GM18951 (cell line): ENCODE data around the gene SCAF4.

Source experiments
- POLR2A ChIP-seq: IDR thresholded peaks from 4 replicates; pipeline ENCODE4 v1.6.1; 2011; ENCODE audit warnings: mild to moderate bottlenecking; ENCODE audit not compliant: insufficient read length, insufficient read depth; ENCODE audit errors: extremely low read depth
- in situ Hi-C: fragments of 300-500 bp; cut with MboI; formaldehyde crosslinking; loops from one replicate; pipeline ENCODE4 v1.12.0; 2022; ENCODE audit warnings: low sequenced_read_pairs, mixed read lengths, inconsistent platforms; ENCODE audit not compliant: unreplicated experiment

SCAF4 gene

DNA sequence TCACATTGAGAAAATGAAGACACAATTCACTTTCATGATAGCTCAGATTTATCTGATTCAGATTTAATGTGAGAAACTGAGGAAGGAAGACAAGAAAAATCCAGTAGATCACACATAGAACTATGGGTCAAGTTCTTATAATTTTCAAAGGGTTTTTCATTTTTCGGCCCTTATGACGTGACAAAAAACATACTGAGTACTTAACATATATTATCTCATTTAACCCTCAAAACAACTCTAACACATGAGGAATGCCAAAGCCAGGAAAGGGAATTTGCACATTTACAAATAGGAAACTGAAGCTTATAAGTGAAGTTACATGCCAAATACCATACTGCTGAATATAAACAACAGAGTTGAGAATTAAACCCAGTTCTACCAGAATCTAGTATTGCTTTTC is 44.8 kb downstream of the SCAF4 start:
- in situ Hi-C loops: no loop called here
- no peak for TF ChIP-seq POLR2A

GRCh38 chr21:31686272-31686915 is 45.5 kb downstream of the SCAF4 start:
- no peak for TF ChIP-seq POLR2A
- in situ Hi-C loops: no loop called here

- TF ChIP-seq POLR2A: no peak
- in situ Hi-C loops: no loop called here
These were observed 47.0 kb downstream of the SCAF4 start for GRCh38 chr21:31684918-31685317.

- TF ChIP-seq POLR2A: no peak
- in situ Hi-C loops: no loop called here
These were observed 48.9 kb downstream of the SCAF4 start for GRCh38 chr21:31683029-31683428.

DNA sequence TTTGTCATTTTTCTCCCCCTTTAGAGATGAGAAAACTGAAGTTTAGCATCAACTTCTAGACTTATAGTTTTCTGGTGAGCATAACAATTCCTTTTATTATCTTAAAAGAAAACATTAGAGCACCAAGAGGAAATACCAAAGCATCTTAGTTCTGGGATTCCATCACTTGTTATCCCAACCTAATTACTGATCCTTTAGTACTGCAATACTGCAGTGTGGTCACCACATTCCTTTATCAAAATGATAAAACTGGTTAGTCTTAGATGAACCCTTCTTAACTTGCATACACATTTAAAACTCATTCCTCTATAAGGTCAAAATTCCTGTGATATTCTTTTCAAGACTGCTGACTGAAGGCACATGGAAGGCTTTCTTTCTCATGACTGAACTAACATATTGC is 49.3 kb downstream of the SCAF4 start:
- no peak for TF ChIP-seq POLR2A
- in situ Hi-C loops: no loop called here

DNA sequence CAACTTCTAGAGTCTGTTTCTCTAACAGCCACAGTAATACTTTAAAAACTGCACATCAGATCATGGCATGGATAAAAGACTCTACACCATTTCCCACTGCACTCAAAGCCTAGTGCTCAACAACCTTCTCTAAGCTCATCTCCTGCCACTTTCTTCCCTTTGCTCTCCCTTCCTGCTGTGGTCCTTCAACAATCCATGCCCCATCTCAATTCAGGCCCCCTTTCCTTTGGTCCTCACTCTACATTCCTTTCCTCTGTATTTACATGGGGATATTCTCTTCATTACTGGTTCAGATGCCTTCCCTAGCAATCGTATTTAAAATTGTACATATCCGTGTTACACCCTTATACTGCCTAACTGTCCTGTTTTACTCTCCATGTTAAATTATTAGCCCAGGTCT is 53.4 kb downstream of the SCAF4 start:
- in situ Hi-C loops: no loop called here
- TF ChIP-seq POLR2A: no peak

- in situ Hi-C loops: no loop called here
- TF ChIP-seq POLR2A: no peak
These were observed 54.9 kb downstream of the SCAF4 start for GRCh38 chr21:31677047-31677446.

- in situ Hi-C loops: no loop called here
- no peak for TF ChIP-seq POLR2A
These were observed 56.0 kb downstream of the SCAF4 start for GRCh38 chr21:31675960-31676359.

- in situ Hi-C loops: no loop called here
- TF ChIP-seq POLR2A: no peak
These were observed 56.6 kb downstream of the SCAF4 start for GRCh38 chr21:31675318-31675717.

- in situ Hi-C loops: no loop called here
- no peak for TF ChIP-seq POLR2A
These were observed 58.5 kb downstream of the SCAF4 start for GRCh38 chr21:31673321-31673912.

- in situ Hi-C loops: no loop called here
- no peak for TF ChIP-seq POLR2A
These were observed 60.0 kb downstream of the SCAF4 start for GRCh38 chr21:31671931-31672330.

DNA sequence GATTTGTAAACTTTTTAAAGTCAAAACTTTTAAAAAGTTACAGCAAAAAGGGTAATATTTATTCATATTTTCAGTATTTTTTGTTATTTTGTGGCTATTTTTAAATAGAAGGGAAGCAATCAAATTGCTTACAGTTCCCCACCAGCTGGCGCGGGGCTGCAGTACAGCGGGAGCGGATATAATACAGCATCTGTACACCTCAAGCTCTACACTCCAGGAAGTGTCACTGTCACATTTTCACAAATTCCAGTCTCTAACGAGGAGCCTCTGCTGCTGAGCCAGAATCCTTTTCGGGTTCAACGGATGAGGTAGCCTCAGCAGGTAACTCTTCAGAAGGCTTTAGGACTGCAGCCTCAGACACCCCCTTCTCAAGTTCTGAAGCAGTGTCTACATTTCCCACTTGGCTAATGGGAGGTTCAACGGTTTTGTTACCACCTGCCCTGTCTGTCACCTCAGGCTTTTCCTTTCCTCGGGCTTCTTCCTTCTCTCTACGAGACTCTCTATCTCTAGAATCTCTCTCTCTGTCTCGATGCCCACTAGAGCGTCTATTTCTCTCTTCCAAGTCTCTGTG is 60.7 kb downstream of the SCAF4 start:
- TF ChIP-seq POLR2A: no peak

GRCh38 chr21:31670070-31670469 is 61.8 kb downstream of the SCAF4 start:
- TF ChIP-seq POLR2A: no peak
- in situ Hi-C loops: no loop called here

More for the DNA sequence above, 60.7 kb downstream of the SCAF4 start:
- in situ Hi-C loops: no loop called here
